ENCODE data around the gene MYBPH.

MYBPH gene

DNA sequence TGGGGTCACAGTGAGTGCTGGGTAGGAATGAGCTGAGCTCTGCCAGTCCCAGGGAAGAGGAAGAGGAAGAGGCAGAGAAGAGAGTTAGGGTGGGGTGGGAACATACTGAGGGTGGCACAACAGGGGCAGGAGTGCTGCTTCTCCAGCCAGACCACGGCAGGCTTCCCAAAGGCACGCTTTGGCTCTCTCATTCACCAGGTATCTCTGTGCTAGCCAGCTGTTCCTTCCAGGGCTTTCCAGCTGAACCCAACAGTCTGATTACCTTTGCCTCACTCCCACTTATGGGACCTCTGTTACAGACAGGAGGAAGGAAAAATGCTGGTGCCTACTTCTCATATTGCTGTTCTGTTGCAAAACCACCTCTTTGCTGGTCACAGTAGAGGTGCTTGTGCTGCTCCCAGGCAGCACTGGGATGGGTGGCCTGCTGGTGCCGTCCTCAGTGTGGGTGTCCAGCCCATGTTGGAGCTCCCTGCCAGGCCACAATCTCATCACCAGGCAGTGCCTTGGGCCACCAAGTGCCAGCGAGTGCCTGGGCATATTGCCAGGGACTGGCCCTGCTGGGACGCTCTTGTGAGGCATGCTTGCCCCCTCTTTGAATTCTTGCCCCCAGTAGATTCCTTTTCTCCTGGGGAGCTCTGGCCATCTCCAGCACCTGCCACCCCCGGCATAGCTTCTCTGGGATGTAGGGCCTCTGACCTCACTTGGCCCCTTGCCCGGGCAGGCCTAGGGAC is 46.0 kb downstream of the MYBPH start:
- DNase-seq (ENCODE audit: low read depth, low spot score) = no peak

DNA sequence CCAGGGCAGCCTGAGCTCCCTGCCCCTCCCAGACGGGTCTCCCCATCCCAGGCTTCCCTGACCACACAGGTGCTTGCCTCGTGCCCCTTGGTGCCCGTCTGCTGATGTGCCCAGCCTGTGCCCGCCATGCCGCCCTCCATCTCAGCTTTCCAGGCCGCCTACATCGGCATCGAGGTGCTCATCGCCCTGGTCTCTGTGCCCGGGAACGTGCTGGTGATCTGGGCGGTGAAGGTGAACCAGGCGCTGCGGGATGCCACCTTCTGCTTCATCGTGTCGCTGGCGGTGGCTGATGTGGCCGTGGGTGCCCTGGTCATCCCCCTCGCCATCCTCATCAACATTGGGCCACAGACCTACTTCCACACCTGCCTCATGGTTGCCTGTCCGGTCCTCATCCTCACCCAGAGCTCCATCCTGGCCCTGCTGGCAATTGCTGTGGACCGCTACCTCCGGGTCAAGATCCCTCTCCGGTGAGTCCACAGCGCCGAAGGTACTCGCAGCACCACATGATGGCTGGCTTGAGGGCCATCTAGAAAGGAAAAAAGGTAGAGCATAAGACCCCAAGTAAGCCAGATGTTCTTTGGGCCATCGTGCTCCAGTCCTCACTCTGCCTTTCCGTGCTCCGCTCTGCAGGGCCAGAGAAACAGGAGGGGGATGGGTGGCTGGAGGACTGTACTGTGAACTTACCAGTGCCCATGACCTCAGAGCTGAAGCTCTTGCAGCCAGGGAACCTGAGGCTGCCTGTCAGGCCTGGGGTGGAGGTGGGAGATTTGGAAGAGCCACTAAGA is 46.7 kb downstream of the MYBPH start:
- DNase-seq (ENCODE audit: low read depth, low spot score) = no peak

DNA sequence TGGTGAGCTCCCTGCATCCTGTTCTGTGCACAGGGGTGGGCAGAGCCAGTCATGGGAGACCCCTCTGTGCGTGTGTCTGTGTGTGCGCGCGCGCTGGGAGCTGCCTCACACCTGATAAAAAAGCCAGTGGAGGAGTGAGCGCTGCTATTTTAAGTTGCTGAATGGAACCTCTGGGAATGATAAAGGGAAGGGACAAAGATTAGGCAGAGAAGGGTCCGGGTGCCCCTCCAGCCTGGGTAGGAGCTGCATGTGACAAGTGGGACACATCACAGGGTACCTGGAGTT is 47.3 kb downstream of the MYBPH start:
- DNase-seq (ENCODE audit: low read depth, low spot score) = no peak

DNA sequence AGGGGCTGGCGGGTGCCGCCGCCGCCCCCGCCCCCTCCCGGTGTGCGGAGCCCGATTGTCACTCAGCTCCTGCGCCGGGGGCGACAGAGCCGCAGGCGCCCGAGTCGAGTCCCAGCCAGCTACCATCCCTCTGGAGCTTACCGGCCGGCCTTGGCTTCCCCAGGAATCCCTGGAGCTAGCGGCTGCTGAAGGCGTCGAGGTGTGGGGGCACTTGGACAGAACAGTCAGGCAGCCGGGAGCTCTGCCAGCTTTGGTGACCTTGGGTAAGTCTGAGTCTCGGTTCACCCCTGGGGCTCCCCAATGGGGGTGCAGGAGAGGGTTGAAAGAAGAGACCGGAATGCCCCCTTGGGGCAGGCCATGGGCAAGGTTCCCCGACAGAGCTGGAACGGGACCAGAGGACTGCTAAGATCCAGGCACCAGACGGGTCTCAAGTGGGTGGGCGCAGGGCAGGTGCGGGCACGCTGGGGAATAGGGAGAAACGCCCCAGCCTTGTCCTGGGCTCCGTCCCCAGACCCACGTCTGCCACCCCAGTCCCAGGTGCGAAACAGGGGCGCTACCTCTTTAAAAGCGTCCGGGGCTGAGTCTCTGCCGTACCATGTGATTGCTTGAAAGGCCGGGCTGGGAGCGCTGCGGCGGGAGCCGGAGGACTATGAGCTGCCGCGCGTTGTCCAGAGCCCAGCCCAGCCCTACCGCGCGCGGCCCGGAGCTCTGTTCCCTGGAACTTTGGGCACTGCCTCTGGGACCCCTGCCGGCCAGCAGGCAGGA is 47.8 kb downstream of the MYBPH start, which contains the start of gene ADORA1:
ADORA1 (plus strand) TSS at position 61 of the 765 bp plus-strand sequence. CDS start 1,116 bp downstream, outside the sequence.
- no peak for DNase-seq (ENCODE audit: low read depth, low spot score)

DNA sequence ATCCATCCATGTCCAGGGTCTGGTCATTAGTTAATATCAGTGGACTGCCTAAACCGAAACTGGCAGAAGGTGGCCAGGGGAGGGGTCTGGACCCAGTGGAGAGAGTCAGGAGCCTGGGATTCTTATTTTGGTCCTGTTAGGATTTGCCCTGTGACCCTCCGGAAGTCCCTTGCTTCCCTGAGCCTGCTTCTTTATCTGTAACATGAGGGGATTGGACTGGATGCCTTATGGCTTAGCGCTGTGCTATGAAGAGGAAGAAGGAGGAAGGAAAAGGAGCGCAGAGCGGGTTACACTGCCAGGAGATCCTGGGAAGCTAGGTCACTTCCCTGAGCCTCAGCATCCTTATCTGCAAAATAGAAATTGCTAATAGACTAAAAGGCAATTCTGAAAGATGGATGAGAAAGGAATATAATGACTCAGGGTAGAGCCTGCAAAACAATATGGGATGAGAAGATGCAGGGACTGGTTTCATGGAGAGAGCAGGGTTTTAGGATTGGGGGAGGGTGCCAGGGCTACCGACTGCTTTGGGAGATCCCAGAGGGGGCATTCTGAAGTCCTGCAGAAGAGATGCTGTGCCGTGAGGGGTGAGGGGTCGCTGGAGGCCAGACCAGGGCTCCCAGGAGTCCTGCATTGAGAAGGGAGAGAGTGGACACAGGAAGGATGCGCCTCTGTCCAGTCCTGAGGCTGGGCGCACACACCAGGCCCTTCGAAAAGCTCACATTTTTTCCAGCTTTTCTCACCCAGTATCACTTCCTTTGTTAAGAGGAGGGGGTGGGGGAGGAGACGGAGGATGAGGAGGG is 48.6 kb downstream of the MYBPH start:
- no peak for DNase-seq (ENCODE audit: low read depth, low spot score)

DNA sequence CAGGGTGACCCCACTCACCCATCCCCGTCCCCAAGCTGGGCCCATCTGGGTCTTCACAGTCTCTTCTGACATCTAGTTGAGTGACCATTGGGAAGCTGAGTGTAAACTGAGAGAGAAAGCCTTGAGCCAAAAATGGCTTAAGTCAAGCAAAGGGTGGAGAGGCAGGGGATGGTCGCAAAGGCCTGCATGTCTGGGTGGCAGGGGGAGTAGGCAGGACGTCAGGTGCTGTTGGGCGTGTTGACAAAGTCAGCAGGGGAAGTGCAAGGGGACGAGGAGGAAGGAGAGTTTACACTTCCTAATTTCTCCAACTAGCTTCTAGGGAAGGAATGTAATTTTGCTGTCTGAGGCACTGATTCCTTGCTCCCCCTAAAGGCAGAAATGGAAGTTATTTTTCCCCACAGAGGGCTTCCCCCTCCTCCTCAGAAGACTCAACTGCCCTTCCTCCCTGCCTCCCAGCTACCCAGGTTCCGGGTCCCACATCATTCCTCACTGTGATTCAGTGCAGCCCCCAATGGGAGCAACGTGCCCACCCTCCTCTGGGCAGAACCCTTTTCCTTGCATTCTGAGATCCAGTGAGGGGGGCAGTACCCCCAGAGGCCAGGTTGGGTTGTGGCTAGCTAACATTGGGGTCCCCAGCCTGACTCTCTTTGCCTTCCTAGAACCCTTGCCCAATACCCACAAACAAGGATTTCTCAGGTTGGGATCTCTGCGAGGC is 49.3 kb downstream of the MYBPH start:
- DNase-seq (ENCODE audit: low read depth, low spot score) = no peak

DNA sequence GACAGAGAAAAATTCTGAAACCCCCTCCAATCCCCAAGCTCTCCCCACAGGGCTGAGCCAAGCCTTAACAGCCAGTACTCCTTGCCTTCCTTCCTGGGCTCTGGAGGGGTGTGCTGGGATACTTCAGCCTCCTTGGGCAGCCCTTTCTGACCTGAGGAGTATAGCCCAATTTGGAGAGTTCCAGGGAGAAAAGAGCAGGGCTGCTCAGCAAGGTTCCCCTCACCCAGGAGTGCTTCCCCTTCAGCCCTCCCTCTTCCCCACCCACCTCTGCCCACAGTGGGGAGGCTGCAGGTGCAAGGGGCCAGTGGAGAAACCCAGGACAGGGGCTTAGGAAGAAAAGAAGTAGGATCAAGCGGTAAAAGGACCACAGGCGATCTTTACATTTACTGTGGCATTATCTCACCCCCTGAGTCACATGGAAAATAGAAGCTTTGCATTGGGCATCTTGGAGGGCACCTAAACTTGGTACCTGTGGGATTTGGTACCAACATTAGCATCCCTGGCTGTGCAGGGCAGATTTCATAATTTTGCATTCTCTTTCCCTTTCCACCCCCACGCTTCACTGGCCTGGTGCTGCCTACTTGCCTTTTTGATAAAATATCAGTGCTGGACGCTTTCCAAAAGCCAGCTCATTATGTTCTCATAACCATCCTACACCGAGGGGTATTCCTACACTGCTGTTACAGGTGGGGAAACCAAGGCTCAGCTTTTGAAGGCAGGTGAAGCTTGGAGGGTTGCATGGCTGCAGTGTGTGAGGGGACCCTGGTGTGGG is 50.9 kb downstream of the MYBPH start:
- no peak for DNase-seq (ENCODE audit: low read depth, low spot score)

DNA sequence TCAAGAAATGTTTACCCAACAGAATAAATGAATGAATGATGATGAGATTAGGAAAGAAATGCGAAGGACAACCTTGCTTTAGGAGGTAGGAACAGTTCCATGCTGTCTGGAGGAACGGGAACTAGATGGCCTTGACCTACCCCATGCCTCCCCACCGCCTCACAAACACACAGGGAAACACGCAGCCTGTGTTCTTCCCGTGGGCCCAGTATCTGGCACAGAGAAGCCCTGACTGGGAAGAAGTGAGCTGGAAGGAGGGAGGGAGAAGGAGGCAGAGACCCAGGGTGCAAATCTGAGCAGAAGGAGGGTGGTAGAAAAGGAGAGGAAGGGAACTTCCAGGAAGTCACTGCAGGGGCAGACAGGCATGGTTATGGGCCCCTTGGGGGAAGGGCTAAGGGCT is 51.6 kb downstream of the MYBPH start:
- no peak for DNase-seq (ENCODE audit: low read depth, low spot score)

DNA sequence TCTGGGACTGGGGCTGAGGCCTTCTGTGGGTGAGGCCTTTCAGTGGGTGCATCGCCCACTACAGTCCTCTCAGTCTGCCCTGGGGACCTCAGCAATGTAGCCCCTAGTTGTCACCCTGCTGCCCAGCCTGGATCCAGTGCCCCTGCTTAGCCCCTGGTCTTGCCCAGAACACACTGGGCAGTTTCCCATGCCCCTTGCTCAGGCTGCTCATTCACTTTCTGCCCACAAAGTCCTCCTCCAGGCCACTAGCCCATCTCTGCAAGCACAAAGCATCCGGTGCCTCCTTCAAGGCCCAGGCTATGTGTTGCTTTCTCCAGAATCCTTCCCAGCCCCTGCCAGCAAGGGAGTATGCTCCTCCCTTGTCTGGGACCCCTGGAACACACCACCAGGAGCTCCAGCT is 53.5 kb downstream of the MYBPH start:
- no peak for DNase-seq (ENCODE audit: low read depth, low spot score)

DNA sequence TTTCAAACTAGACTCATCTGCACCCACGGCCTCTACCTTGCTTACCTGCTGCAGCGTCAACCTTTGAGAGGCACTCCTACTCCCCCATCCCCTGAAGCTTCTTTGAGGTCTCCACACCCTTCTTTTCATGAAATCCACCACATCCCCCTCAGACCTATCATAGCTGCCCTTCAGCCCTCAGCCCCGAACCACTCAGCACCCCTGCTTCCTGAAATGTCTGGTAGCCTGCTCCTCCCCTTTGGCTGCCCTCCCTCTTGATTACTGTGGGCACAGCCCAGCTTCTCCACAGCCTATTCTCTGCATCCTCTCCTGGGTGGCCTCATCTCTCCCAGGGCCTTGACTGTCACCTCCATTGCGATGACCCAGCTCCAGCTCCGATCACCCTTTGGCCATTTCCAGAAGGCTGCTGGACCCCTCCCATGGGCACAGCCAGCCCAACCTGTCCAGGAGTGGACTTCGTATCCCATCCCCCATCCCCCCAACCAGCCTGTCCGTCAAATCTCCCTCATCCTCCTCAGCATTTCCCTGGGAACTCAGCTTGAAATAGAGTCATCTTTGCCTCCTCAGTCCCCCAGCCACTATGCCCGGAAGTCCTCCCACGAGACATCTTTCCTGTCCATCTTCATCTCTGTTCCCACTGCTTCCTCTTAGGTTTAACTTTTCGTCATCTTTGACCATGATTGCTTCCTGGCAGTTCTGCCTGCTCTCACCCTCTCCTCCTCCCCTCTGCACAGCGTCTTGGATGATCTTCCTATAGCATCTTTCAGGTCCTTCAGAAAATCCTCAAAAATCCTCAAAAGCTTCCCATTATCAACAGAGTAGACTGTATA is 54.2 kb downstream of the MYBPH start:
- no peak for DNase-seq (ENCODE audit: low read depth, low spot score)

DNA sequence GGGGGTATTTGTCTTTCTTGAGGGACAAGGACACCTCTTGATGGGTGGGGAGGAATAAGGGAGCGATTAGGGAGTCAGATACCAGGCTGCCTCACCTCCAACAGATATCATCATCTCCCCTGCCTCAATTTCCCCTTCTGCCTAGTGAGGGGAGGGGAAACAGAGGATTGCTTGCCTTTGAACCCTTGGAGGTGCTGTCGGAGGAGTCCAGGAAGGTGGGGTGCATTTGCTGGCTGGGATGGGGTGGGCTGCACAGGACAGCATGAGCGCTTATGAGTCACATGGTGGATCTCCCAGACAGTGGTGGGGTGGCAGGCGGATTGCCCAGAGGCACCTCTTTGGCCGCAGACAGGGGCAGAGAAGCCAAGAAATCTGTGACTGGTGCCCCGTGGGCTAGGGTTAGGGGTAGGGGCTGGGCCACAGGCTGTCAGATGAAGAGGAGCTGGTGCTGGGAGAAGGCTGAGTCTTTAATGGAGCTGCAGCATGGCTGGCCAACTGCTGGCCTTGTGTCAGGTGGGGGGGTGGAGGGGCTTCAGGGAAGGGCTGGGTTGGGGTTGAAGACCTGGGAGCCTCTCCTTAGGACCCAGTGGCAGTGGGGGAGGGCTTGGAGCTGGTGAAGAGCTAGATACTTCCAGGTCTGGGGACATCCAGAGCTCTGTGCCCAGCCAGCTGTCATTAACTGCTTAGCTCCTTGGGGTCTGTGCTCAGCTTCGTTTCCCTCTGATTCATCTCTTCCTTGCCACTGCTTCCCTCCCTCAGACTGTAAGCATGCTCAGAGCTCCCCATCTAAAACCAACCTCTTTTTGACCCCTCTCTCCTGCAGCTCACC is 55.1 kb downstream of the MYBPH start:
- DNase-seq (ENCODE audit: low read depth, low spot score) = no peak

All from iPS DF 19.7 (cell line).